Liver (tissue), 2 donors: ENCODE measurements around the gene C14orf180.

ENCODE experiments used
- TF ChIP-seq, protein P1 (sequence below): fragments of 150-350 bp; IDR thresholded peaks from 2 replicates; pipeline ENCODE4 v1.5.1; 2017; ENCODE audit warnings: improper control_type of control experiment, low read depth, low read length; ENCODE audit not compliant: missing input control
- TF ChIP-seq, protein P2 (sequence below): IDR thresholded peaks from 2 replicates; pipeline ENCODE4 v1.6.1; 2016; ENCODE audit warnings: antibody characterized with exemption, mild to moderate bottlenecking
- donor health status: healthy.

- TF ChIP-seq, protein P1, sequence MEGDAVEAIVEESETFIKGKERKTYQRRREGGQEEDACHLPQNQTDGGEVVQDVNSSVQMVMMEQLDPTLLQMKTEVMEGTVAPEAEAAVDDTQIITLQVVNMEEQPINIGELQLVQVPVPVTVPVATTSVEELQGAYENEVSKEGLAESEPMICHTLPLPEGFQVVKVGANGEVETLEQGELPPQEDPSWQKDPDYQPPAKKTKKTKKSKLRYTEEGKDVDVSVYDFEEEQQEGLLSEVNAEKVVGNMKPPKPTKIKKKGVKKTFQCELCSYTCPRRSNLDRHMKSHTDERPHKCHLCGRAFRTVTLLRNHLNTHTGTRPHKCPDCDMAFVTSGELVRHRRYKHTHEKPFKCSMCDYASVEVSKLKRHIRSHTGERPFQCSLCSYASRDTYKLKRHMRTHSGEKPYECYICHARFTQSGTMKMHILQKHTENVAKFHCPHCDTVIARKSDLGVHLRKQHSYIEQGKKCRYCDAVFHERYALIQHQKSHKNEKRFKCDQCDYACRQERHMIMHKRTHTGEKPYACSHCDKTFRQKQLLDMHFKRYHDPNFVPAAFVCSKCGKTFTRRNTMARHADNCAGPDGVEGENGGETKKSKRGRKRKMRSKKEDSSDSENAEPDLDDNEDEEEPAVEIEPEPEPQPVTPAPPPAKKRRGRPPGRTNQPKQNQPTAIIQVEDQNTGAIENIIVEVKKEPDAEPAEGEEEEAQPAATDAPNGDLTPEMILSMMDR, result no peak
- TF ChIP-seq, protein P2, sequence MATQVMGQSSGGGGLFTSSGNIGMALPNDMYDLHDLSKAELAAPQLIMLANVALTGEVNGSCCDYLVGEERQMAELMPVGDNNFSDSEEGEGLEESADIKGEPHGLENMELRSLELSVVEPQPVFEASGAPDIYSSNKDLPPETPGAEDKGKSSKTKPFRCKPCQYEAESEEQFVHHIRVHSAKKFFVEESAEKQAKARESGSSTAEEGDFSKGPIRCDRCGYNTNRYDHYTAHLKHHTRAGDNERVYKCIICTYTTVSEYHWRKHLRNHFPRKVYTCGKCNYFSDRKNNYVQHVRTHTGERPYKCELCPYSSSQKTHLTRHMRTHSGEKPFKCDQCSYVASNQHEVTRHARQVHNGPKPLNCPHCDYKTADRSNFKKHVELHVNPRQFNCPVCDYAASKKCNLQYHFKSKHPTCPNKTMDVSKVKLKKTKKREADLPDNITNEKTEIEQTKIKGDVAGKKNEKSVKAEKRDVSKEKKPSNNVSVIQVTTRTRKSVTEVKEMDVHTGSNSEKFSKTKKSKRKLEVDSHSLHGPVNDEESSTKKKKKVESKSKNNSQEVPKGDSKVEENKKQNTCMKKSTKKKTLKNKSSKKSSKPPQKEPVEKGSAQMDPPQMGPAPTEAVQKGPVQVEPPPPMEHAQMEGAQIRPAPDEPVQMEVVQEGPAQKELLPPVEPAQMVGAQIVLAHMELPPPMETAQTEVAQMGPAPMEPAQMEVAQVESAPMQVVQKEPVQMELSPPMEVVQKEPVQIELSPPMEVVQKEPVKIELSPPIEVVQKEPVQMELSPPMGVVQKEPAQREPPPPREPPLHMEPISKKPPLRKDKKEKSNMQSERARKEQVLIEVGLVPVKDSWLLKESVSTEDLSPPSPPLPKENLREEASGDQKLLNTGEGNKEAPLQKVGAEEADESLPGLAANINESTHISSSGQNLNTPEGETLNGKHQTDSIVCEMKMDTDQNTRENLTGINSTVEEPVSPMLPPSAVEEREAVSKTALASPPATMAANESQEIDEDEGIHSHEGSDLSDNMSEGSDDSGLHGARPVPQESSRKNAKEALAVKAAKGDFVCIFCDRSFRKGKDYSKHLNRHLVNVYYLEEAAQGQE, result no peak
Observed at GRCh38 chr14:104585966-104586697, 6.6 kb downstream of the C14orf180 start.
